Right lung (tissue), 5 donors: ENCODE measurements around the gene POLL. TPM values are rescaled to one million over a fixed set of nuclear protein-coding genes. Genes with fewer than 3 reads are reported as not detected.

Source experiments
- DNase-seq, 2 donors: peaks; one replicate each; pipeline ENCODE4 v3.0.0-alpha.2; 2013
- polyA plus RNA-seq, 5 donors: library from polyadenylated mRNA; unstranded; fragments of 120-200 nt; gene quantifications; one replicate each; pipeline versions ENCODE4 v1.2.1 to v1.2.3, GENCODE V29; 2013; ENCODE audit warnings: inconsistent platforms in 1 of 5, low replicate concordance in 1 of 5; ENCODE audit not compliant: insufficient read length in 5 of 5, insufficient read depth in 1 of 5

The POLL gene
- polyA plus RNA-seq, 5 donors, result 31.4 to 37.4 (median 34.8) TPM

GRCh38 chr10:101560298-101561067 lies 27.6 kb downstream of the POLL start:
- no peak for DNase-seq

GRCh38 chr10:101559596-101560297 lies 28.3 kb downstream of the POLL start:
- DNase-seq, result no peak

GRCh38 chr10:101558671-101559595 lies 29.1 kb downstream of the POLL start:
- no peak for DNase-seq

GRCh38 chr10:101558204-101558603 lies 29.9 kb downstream of the POLL start:
- DNase-seq, result no peak

- DNase-seq, result no peak
These were observed 30.5 kb downstream of the POLL start for GRCh38 chr10:101557541-101557940.

- no peak for DNase-seq
These were observed 35.6 kb downstream of the POLL start for GRCh38 chr10:101552442-101552841.

- DNase-seq, result no peak
These were observed 37.1 kb downstream of the POLL start for GRCh38 chr10:101550965-101551364.

- no peak for DNase-seq
These were observed 42.2 kb downstream of the POLL start for GRCh38 chr10:101545898-101546297.

- DNase-seq, result no peak
These were observed 49.6 kb downstream of the POLL start for GRCh38 chr10:101538446-101538845.

- no peak for DNase-seq
These were observed 51.3 kb downstream of the POLL start for GRCh38 chr10:101536800-101537199.

GRCh38 chr10:101535949-101536348 lies 52.1 kb downstream of the POLL start:
- DNase-seq, result no peak

GRCh38 chr10:101529725-101530553 lies 58.1 kb downstream of the POLL start:
- DNase-seq, result no peak

GRCh38 chr10:101529207-101529606 lies 58.9 kb downstream of the POLL start:
- no peak for DNase-seq

Other genes starting within 250 kb of the POLL start
- 10 to 100 TPM; 22.7 to 26.1 (median 25.7) TPM for gene BTRC, start 234.1 kb downstream of the POLL start, polyA plus RNA-seq
- 10 to 100 TPM; 32.1 to 35.2 (median 34.0) TPM for gene DPCD, start 64 bp upstream of the POLL start, polyA plus RNA-seq
- gene FBXW4, start 106.9 kb upstream of the POLL start, polyA plus RNA-seq, result 10 to 100 TPM; 44.6 to 51.8 (median 50.0) TPM
- under 1 TPM in 1 of 5 donors, not detected in 4; 0.19 TPM for gene FGF8, start 187.9 kb upstream of the POLL start, polyA plus RNA-seq
- 10 to 100 TPM; 49.0 to 68.1 (median 51.0) TPM for gene NPM3, start 195.2 kb upstream of the POLL start, polyA plus RNA-seq
- 100 to 1,000 TPM; 166 to 263 (median 238) TPM for gene OGA, start 230.2 kb upstream of the POLL start, polyA plus RNA-seq